ENCODE measurements around the gene CYBC1. TPM values are rescaled to one million over a fixed set of nuclear protein-coding genes. Genes with fewer than 3 reads are reported as not detected.

The CYBC1 gene
- total and polyA plus RNA-seq, 2 of the 8 experiments (the other 6 are each of a cell fraction or from before 2014, with no cell fraction given): 74.6 to 81.4 TPM

Small RNA genes lying within 50 kb of the gene (small RNA-seq; reads per million reads assigned to genes)
- gene RF00019 (ENCODE audit: insufficient read depth): not detected

Other genes with a start within 250 kb of the CYBC1 start
- gene CCDC57, start 237.9 kb downstream of the CYBC1 start, total RNA-seq (2021; fragmentation: NEBNext Ultra II Directional; extraction: Animal tissue kit (Norgen Biotek cat#: 25700)): 12.6 and 12.9 TPM in 2 replicates
- gene CCDC57, start 237.9 kb downstream of the CYBC1 start, polyA plus RNA-seq (2011; rRNA removed): 8.4 and 10.1 TPM in 2 replicates
- gene SLC16A3, start 221.7 kb downstream of the CYBC1 start, total RNA-seq (2021; fragmentation: NEBNext Ultra II Directional; extraction: Animal tissue kit (Norgen Biotek cat#: 25700)): 3.6 and 3.8 TPM in 2 replicates
- 8.7 and 12.2 TPM in 2 replicates for gene SLC16A3, start 221.7 kb downstream of the CYBC1 start, polyA plus RNA-seq (2011; rRNA removed)
- gene CSNK1D, start 177.1 kb downstream of the CYBC1 start, total RNA-seq (2021; fragmentation: NEBNext Ultra II Directional; extraction: Animal tissue kit (Norgen Biotek cat#: 25700)): 103 and 107 TPM in 2 replicates
- 73.5 and 114 TPM in 2 replicates for gene CSNK1D, start 177.1 kb downstream of the CYBC1 start, polyA plus RNA-seq (2011; rRNA removed)
- 0.86 and 1.3 TPM in 2 replicates for gene CD7, start 133.1 kb downstream of the CYBC1 start, total RNA-seq (2021; fragmentation: NEBNext Ultra II Directional; extraction: Animal tissue kit (Norgen Biotek cat#: 25700))
- gene CD7, start 133.1 kb downstream of the CYBC1 start, polyA plus RNA-seq (2011; rRNA removed): 0.83 and 1.8 TPM in 2 replicates
- 0.20 and 0.57 TPM in 2 replicates for gene SECTM1, start 117.0 kb downstream of the CYBC1 start, total RNA-seq (2021; fragmentation: NEBNext Ultra II Directional; extraction: Animal tissue kit (Norgen Biotek cat#: 25700))
- gene SECTM1, start 117.0 kb downstream of the CYBC1 start, polyA plus RNA-seq (2011; rRNA removed): 0.46 and 0.65 TPM in 2 replicates
- 0.38 and 0.54 TPM in 2 replicates for gene TEX19, start 91.5 kb downstream of the CYBC1 start, total RNA-seq (2021; fragmentation: NEBNext Ultra II Directional; extraction: Animal tissue kit (Norgen Biotek cat#: 25700))
- 0.46 and 0.80 TPM in 2 replicates for gene TEX19, start 91.5 kb downstream of the CYBC1 start, polyA plus RNA-seq (2011; rRNA removed)
- gene UTS2R, start 79.0 kb downstream of the CYBC1 start, total RNA-seq (2021; fragmentation: NEBNext Ultra II Directional; extraction: Animal tissue kit (Norgen Biotek cat#: 25700)): 0.63 TPM in 1 of 2 replicates, not detected in the other
- 0.27 and 0.49 TPM in 2 replicates for gene UTS2R, start 79.0 kb downstream of the CYBC1 start, polyA plus RNA-seq (2011; rRNA removed)
- gene HEXD, start 32.4 kb downstream of the CYBC1 start, total RNA-seq (2021; fragmentation: NEBNext Ultra II Directional; extraction: Animal tissue kit (Norgen Biotek cat#: 25700)): 20.6 and 24.2 TPM in 2 replicates
- gene HEXD, start 32.4 kb downstream of the CYBC1 start, polyA plus RNA-seq (2011; rRNA removed): 21.8 and 33.7 TPM in 2 replicates
- gene OGFOD3, start 32.2 kb downstream of the CYBC1 start, total RNA-seq (2021; fragmentation: NEBNext Ultra II Directional; extraction: Animal tissue kit (Norgen Biotek cat#: 25700)): 21.8 and 24.4 TPM in 2 replicates
- 21.1 and 27.9 TPM in 2 replicates for gene OGFOD3, start 32.2 kb downstream of the CYBC1 start, polyA plus RNA-seq (2011; rRNA removed)
- 87.4 and 97.4 TPM in 2 replicates for gene NARF, start 8.0 kb upstream of the CYBC1 start, total RNA-seq (2021; fragmentation: NEBNext Ultra II Directional; extraction: Animal tissue kit (Norgen Biotek cat#: 25700))
- 131 and 161 TPM in 2 replicates for gene NARF, start 8.0 kb upstream of the CYBC1 start, polyA plus RNA-seq (2011; rRNA removed)
- gene FOXK2, start 69.0 kb upstream of the CYBC1 start, total RNA-seq (2021; fragmentation: NEBNext Ultra II Directional; extraction: Animal tissue kit (Norgen Biotek cat#: 25700)): 64.9 and 66.9 TPM in 2 replicates
- gene FOXK2, start 69.0 kb upstream of the CYBC1 start, polyA plus RNA-seq (2011; rRNA removed): 34.7 and 42.3 TPM in 2 replicates
- 82.0 and 88.8 TPM in 2 replicates for gene WDR45B, start 197.7 kb upstream of the CYBC1 start, total RNA-seq (2021; fragmentation: NEBNext Ultra II Directional; extraction: Animal tissue kit (Norgen Biotek cat#: 25700))
- gene WDR45B, start 197.7 kb upstream of the CYBC1 start, polyA plus RNA-seq (2011; rRNA removed): 100 and 101 TPM in 2 replicates
- 3.1 and 3.3 TPM in 2 replicates for gene RAB40B, start 247.9 kb upstream of the CYBC1 start, total RNA-seq (2021; fragmentation: NEBNext Ultra II Directional; extraction: Animal tissue kit (Norgen Biotek cat#: 25700))
- gene RAB40B, start 247.9 kb upstream of the CYBC1 start, polyA plus RNA-seq (2011; rRNA removed): 4.6 and 7.1 TPM in 2 replicates

Data from H1 (cell line).